ENCODE measurements around the gene LIMS4. TPM values are rescaled to one million over a fixed set of nuclear protein-coding genes. Genes with fewer than 3 reads are reported as not detected.
"Not testable (repeated sequence)": the region's sequence is repeated elsewhere in the genome, so short reads cannot be mapped to it uniquely, and the experiment has no call there.

LIMS4 gene
- total RNA-seq, 1 experiment from 2014 or later, result not detected

- DNase-seq (ENCODE audit: low spot score); in situ Hi-C loops (cut with HindIII; ENCODE audit: low sequenced_read_pairs): not testable (repeated sequence)
These were observed 73.2 kb downstream of the LIMS4 start for GRCh38 chr2:110399378-110399777.

GRCh38 chr2:110395990-110396389 is 76.6 kb downstream of the LIMS4 start:
- in situ Hi-C loops (cut with HindIII; ENCODE audit: low sequenced_read_pairs); DNase-seq (ENCODE audit: low spot score): not testable (repeated sequence)

Other genes starting within 250 kb of the LIMS4 start
- gene RGPD6, start 104.4 kb upstream of the LIMS4 start, total RNA-seq (2014; rRNA removed; shearing (Covaris generic)), result 23.1 and 35.0 TPM in 2 replicates
- gene BUB1, start 205.2 kb upstream of the LIMS4 start, total RNA-seq (2014; rRNA removed; shearing (Covaris generic)), result 82.8 and 147 TPM in 2 replicates

Data from G401 (cell line).